Amniotic epithelial cell (primary cell): ENCODE data around the gene KIF1C.

ENCODE experiments used
- DNase-seq: peaks from one replicate; pipeline ENCODE4 v3.0.0-alpha.2; 2010; ENCODE audit warnings: low read depth

The KIF1C gene

GRCh38 chr17:4969047-4969550 is 28.7 kb upstream of the KIF1C start:
- DNase-seq: peak; percentile 95

DNA sequence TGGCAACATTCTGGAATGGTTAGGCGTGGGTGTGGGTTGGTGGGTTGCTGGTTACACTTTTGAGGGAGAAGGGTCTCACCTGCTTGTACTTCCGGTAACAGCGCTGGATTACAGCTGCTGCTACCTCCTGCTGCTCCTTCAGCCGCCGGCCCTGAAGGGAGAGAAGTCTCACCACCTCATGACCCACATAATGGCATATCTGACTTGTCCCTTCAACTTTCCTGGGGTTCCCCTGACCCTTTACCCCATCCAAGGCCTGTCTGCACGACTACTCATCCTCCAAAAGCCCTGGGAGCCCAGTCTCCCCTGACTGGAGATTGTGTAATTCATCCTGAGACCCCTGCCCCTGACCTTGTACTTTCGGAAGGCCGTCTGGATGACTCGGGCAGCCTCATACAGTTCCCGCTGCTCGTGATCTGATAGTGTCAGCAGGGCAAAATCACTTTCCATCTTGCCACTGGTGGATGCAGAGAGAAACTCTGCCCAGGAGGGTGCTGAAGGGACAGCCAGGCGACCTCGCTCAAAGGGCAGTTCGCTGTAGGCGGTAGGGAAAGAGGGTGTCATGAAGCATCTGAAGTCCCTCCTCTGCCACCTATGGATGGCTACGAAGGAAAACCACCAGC is 28.1 kb upstream of the KIF1C start:
- peak; percentile 32 for DNase-seq

DNA sequence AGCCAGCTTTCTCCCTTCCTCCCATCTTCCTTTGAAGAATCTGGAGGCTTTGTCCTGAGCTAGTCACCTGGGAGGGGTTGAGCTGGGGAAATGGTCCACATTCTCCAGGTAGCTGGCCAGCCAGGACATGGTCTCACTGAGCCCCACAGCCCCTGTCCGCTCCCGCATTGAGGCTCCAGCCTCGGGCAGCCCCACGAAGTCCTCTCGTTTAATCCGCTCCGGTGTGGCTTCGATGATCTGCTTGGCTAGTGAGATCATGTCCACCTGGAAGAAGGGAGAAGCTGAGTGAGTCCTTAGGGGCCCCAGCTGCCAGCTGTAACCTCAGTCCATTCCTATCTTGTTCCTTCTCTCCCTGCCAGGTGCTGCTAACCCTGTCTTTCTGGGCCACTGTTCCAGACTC is 27.5 kb upstream of the KIF1C start:
- no peak for DNase-seq

- DNase-seq: no peak
Observed at GRCh38 chr17:4971826-4972225, 25.9 kb upstream of the KIF1C start.

DNA sequence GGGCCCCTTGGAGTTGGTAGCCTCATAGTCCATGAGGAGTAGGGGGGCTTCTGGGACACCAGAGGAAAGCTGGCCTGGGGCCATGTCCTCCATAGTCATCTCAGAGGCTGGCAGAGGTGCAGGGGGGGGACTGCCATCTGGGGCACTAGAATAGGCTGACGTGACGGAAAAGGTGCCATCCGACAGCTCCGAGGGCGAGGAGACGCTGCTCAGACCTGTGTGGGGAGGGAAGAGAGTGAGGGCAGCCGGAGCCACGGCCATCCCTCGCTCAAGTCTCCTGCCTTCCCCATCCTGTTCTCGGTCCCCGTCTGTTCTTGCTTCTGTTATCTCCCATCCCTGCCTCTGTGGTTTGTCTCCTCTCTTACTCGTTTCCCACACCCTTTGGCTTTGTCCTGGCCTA is 25.4 kb upstream of the KIF1C start:
- no peak for DNase-seq

- DNase-seq: no peak
Observed at GRCh38 chr17:4972752-4973151, 25.0 kb upstream of the KIF1C start.

DNA sequence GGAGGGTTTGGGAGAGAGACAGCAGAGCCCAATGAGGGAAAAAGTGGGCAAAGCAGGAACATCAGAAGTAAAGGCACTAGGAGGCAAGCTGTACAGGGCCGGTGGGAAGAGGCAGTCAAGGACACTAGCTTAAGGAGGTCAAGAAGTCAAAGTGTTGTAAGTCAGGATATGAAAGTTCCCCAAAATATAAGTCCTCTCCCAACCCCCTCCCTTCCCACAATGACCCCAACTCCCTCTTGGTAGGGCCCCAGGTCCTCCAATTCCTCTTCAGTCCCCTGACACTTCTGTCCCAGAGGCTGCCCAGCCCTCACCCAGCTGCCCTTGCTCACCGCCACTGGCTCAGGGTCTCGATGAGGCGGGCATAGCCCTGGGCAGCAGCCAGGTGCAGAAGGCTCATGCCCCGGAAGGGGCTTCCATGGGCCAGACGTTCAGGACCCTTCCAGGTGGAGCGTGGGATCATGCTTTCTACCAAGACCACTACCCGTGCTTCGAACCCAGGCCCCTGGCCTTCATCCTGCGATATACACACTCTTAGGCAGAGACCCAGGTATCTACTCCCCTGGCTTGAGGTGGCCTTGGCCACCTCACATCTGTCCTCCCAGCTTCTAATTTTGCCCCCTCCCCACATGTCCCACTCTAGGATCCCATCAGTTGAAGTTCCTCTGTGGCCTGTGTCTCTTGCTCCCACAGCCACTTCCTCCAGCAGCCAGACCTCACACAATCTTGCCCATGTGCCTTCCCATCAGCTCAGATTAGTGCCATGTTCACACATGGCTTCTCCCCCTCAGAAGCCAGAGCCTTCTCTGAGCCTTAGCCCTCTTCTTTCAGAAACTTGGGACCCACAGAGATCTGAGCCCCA is 24.3 kb upstream of the KIF1C start:
- no peak for DNase-seq

DNA sequence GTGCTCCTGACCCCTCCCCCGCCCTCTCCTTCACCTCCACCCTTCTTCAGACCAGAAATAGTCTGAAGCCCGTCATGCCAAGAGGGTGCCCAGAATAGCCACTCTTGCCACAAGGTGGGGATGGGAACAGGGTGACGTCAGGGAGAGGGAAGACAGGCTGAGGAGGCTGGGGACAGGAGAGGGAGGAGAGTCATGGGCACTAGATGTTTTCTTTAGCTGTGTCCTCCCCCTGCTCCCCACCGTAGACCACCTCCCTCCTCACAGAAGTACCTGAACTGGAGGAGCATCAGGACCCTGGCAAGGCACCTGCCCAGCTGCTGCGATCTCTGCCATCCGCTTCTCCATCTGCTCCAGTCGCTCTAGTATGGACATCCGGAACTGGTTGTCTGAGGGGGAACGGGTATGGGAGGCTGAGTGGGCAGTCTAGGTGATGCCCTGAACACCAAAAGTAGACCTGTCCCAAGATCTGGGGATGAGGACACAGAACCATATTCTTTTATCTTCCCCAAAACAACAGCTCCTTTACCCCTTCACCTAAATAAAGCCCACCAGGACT is 23.6 kb upstream of the KIF1C start:
- no peak for DNase-seq

DNA sequence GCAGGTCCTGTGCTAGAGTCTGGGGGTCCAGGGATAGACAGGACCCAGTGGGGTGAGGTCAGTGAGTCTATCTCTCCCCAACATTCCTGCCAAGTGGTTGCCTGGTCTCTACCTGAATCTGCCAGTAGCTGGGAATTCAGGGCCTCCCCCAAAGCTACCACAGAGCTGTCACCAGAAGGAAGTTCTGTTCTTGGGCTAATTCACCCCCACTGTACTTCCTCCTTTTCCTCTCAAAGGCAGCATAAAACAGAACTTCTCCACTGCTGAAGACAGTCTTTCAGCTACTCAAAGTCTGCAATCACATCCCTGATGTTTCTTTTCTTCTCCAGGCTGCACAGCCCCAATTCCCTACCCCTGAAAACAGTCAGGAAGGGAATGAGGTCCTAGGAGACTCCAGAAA is 19.0 kb upstream of the KIF1C start:
- DNase-seq: no peak

DNA sequence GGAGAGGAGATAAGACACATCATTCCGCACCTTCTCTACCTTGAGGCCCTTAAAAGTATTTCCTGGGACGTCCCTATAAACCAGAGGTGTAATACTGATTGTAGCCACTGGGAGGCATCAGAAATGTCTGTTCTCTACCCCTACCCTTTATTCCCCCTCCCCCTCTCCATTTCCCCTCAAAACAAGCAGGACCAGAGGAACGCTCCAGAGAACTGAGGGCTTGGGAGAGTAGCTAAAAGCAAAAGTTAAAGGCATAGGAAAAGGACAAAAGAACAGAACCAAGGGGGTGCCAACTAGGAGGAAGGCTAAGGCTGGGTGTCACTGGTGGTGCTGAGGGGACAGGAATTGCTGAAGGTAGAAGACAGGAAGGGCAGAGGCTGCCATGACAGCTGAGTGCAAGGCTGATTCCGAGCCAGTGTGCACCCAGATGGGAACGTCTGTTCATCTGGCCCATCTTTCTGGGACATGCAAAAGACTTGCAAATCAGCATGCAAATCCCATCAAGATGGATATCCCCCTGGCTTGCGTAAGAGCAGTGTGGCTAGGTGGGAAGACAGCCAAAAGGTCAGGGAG is 17.0 kb upstream of the KIF1C start:
- peak; percentile 56 for DNase-seq

DNA sequence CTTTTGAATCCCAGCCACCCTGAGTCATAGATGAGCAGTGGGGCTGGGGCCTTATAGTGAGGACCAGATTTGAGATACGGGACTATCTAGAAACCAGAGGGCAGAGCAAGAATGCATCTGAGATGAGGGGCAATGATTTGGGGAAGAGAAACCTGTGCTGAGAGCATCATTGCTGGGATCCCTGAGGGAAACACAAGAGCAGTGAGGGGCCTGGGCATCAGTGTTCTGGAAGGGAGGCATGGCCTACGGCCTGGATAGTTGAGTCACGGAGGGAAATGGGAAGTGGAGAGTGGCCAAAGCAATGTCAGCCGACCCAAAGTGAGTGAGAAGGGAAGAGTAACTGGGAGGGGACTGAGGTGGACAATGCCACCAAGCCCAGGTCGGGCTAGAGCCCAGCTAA is 15.4 kb upstream of the KIF1C start:
- no peak for DNase-seq

GRCh38 chr17:4986403-4986802 is 11.3 kb upstream of the KIF1C start:
- DNase-seq: no peak

- DNase-seq: peak; percentile 39
Observed at GRCh38 chr17:4986951-4987766, 10.6 kb upstream of the KIF1C start, which contains the start of gene CAMTA2. TSS of gene CAMTA2 (minus strand) at chr17:4987675. CDS start at chr17:4986222, 1,453 bp downstream.

DNA sequence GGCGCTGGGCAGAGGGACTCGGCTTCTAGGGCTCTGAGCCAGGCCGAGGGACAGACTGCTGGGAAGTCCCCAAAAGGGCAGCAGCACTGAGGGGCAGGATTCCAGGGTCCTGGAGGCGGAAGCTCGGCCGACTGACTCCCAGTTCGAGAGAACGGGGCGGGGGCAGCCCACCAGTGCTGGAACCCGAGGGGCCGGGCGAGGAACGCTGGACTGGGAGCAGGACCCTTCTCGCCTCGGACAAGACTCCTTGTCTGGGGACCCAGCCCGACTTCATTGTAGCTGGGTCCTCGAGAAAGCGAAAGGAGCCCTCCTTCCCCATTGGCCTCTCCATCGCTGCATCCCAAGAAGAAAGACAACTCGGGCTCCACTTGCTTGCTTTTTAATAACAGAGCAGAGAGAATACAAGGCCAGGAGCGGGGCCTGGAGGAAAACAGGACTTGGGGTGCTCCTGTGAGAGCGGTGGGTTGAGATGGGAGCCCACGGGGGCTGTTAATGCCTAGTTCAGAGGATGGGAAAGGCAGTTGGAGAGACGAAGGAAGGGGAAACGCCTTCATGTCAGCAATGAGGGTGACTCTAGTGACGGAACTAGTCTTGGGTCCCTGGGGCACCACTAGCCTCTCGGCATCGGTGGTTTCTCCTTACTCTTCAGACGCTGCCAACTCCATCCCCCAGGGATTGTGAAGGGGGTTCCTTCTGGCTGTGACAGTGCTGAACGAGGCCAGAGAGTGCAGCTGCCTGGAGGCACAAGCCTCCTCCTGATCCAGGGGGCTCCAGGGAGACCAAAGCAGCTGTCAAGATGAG is 9.8 kb upstream of the KIF1C start:
- DNase-seq: no peak

GRCh38 chr17:4994081-4994595 is 3.6 kb upstream of the KIF1C start:
- DNase-seq: no peak

GRCh38 chr17:4998027-4998731 is 429 bp downstream of the KIF1C start:
- DNase-seq: no peak

DNA sequence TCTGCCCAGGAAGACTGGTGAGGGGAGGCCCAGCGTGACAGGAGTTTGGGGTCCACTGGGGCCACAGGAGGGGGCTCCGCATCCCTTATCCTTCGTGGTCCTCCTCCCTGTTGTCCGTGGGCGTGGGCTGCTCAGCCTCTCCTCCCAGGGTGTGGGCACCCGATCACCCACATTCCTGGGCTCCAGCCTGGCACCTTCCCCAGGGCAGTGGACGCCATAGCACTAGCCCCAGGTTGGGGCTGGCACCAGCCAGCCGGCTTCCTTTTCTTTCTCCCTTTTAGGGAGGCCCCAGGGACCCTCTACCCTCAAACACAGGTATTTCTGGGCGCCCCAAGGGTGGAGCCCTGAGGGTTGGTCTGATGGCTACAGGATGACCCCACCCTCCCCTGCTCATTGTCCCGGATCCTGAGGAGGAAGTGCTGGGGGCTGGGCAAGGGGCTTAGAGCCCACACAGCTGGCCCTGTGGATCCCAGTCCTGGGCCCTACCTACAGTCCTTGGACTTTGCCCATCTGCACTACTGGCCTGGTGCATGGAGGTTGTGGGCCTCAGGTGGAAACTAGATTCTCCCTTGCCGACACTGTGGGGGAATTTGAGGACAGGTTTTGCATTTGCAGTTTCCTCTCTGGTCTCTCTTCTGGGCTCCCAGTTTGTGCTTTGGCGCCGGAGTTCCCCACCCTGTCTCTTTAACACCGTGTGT is 1.1 kb downstream of the KIF1C start:
- no peak for DNase-seq

DNA sequence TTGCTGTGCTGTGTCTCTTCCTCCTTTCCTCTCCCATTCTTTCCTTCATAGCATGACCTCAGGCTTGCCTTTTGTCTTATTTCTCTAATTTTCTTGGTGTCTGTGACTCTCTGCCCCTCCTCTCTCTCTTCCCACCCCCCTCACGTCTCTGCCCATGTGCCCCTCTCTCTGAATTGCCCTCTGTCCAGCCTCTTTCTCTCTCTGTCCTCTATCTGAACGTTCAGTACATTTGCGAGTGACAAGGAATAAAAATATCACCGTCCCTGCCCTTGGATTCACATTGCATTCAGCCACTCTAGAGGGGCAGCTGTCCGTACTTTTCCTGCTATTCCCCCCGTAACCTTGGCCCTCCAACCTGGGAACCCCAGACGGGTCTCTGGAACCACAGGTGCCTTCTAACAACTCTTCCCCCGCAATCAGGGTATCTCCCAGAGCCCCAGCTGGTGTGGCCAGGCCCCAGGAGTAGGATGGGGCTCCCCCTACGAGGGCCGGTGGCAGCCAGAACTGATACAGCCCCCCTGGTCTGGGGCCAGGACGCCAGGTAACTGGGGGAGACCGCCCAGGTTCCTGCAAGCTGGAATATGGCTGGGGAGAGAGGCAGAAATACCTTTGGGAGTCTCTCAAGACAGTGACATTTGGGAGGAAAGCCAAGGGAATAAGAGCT is 1.8 kb downstream of the KIF1C start:
- DNase-seq: no peak

GRCh38 chr17:5000237-5000639 is 2.5 kb downstream of the KIF1C start:
- no peak for DNase-seq
